Measurements from ENCODE around the gene PRR19. TPM values are rescaled to one million over a fixed set of nuclear protein-coding genes. Genes with fewer than 3 reads are reported as not detected.

Gene PRR19
- total RNA-seq, 1 experiment from 2014 or later, result 0.93 TPM

DNA sequence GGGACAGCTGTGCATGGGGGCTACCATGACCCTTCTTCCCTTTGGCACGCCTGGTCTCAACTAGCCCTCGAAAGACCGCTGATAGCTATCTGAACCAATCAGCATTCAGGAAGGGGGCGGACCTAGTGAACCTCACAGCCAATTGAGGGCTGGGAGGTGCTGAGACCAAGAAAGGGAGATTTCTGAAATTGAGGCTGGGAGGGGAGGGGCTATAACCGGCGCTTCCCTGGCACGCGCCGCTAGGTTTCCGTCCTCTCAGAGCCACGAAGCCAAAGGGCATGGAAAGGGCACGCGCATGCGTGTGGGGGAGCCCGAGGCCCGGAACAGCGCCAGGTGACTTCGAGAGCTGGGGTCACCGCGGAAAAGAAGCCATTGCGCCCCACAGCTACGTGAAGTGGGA lies 4.7 kb downstream of the PRR19 start (continued):
- no peak for TF ChIP-seq CEBPB (IDR thresholded peaks at IDR 0.05; ENCODE audit: low read depth)

DNA sequence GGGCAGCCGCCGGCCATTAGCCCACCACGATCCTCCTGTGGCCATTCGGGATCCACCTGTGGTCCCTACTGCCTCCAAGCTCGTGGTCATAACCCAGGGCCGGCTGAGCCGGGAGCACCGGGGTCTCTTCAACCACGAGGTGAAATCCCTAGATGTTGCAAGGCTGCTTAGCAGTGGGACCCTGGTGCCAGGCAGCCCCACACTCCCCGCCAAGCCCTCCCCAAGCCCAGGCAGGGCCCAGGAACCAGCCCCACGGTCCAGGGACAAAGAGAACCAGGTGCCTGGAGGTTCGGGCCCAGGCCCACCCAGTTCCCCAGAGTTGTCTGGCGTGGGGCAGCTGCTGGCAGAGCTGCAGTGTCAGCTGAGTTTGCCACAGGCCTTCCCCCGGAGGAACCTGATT lies 7.8 kb downstream of the PRR19 start:
- Histone ChIP-seq H2AFZ (ENCODE audit: low read depth, low read length, poor library complexity, severe bottlenecking) (no peak overlapping the region), H3K4me2 (ENCODE audit: low read length) (no peak overlapping the region), H3K4me3 (replicated peaks in 1 of 2; ENCODE audit: low read depth in 1 of 2, low read length in 2 of 2) (no peak overlapping the region), H3K9me3 (ENCODE audit: control insufficient read depth in 1 of 2, insufficient read depth in 1 of 2, low read depth in 1 of 2, low read length in 2 of 2) (no peaks in the 10 kb centered on the region), H4K20me1 (ENCODE audit: insufficient read depth) (no peaks in the 10 kb centered on the region), H3K9ac (ENCODE audit: low read length) (no peak overlapping the region), H3K27ac (ENCODE audit: low read depth, low read length) (no peak overlapping the region; the same call in 1 of the 2 replicates), H3K36me3 (ENCODE audit: control insufficient read depth in 1 of 2, insufficient read depth in 2 of 2, low read length in 2 of 2) (no peaks in the 10 kb centered on the region), H3K27me3 (ENCODE audit: insufficient read depth, low read length) (no peaks in the 10 kb centered on the region), H3K4me1 (ENCODE audit: control insufficient read depth in 1 of 2, insufficient read depth in 2 of 2, low read length in 2 of 2) (peaks cover 0 to 18% of the 10 kb centered on the region in 2 experiments; a peak in 2 of 4 replicates), H3K9me2 (ENCODE audit: insufficient read depth) (no peaks in the 10 kb centered on the region), H3K79me2 (ENCODE audit: insufficient read depth, low read length) (no peaks in the 10 kb centered on the region)
- DNase-seq (ENCODE audit: low read depth, low spot score) (no peak), ATAC-seq (no peak)
- ChIA-PET RAD21 (ENCODE audit: low non-redundant PET in 1 of 2, low total read pairs in 2 of 2, uncharacterized antibody in 2 of 2, unreplicated experiment in 2 of 2) (no interaction called here), CTCF (no interaction called here), POLR2A (no interaction called here)
- no peak for TF ChIP-seq EZH2phosphoT487 (IDR thresholded peaks at IDR 0.05; ENCODE audit: borderline replicate concordance)
- no peak for TF ChIP-seq SIN3A (IDR thresholded peaks at IDR 0.05; ENCODE audit: low read depth)
- TF ChIP-seq EZH2 (IDR thresholded peaks at IDR 0.05), result no peak
- TF ChIP-seq, protein P1, sequence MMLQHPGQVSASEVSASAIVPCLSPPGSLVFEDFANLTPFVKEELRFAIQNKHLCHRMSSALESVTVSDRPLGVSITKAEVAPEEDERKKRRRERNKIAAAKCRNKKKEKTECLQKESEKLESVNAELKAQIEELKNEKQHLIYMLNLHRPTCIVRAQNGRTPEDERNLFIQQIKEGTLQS (IDR thresholded peaks at IDR 0.05), result no peak
- no peak for TF ChIP-seq RAD21 (IDR thresholded peaks at IDR 0.05; ENCODE audit: low read depth)
- TF ChIP-seq ELF1 (IDR thresholded peaks at IDR 0.05; ENCODE audit: borderline replicate concordance, low read depth), result no peak
- intact Hi-C loops (cut with micrococcal nuclease), result no loop called here
- no TSS peak for BruUV-seq (replicated peaks)

DNA sequence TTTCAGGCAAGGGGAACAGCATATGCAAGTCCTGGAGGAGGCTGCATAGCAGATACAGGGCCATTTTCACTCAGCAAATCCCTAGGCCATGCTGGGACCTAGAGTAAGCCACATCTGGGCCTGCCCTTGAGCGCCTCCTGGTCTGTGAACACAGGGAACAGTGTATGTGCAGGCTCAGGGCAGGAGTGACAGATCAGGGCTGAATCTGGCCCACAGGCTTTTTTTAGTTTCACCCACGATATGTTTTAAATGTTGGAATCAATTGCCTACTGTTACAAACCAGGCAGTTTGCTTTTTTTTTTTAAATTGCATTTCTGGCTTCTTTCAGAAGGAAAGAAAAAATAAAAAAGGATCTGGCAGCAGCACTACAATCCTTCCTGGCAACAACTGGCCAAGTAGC lies 9.7 kb downstream of the PRR19 start:
- DNase-seq (ENCODE audit: low read depth, low spot score), result no peak
- H3K9me3 ChIP-seq (ENCODE audit: control insufficient read depth in 1 of 2, insufficient read depth in 1 of 2, low read depth in 1 of 2, low read length in 2 of 2), result no peaks in the 10 kb centered on the region
- H3K79me2 ChIP-seq (ENCODE audit: insufficient read depth, low read length), result no peaks in the 10 kb centered on the region
- no peak for TF ChIP-seq TCF7L2 (IDR thresholded peaks at IDR 0.05; ENCODE audit: borderline replicate concordance, extremely low read depth, insufficient read depth, insufficient read length)
- TF ChIP-seq, protein P2, sequence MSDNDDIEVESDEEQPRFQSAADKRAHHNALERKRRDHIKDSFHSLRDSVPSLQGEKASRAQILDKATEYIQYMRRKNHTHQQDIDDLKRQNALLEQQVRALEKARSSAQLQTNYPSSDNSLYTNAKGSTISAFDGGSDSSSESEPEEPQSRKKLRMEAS (IDR thresholded peaks at IDR 0.05), result no peak
- TF ChIP-seq, protein P3, sequence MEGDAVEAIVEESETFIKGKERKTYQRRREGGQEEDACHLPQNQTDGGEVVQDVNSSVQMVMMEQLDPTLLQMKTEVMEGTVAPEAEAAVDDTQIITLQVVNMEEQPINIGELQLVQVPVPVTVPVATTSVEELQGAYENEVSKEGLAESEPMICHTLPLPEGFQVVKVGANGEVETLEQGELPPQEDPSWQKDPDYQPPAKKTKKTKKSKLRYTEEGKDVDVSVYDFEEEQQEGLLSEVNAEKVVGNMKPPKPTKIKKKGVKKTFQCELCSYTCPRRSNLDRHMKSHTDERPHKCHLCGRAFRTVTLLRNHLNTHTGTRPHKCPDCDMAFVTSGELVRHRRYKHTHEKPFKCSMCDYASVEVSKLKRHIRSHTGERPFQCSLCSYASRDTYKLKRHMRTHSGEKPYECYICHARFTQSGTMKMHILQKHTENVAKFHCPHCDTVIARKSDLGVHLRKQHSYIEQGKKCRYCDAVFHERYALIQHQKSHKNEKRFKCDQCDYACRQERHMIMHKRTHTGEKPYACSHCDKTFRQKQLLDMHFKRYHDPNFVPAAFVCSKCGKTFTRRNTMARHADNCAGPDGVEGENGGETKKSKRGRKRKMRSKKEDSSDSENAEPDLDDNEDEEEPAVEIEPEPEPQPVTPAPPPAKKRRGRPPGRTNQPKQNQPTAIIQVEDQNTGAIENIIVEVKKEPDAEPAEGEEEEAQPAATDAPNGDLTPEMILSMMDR (IDR thresholded peaks at IDR 0.05 in 2 of 3, conservative IDR thresholded peaks at IDR 0.05 in 1 of 3; ENCODE audit: borderline replicate concordance in 1 of 3, insufficient read depth in 1 of 3, low read depth in 2 of 3, low read length in 2 of 3), result peak in 2 of 3 experiments; percentile 40 to 41; a peak in 3 of 6 replicates
- no peak overlapping the region for H3K9ac ChIP-seq (ENCODE audit: low read length)
- no peak overlapping the region for H3K4me3 ChIP-seq (replicated peaks in 1 of 2; ENCODE audit: low read depth in 1 of 2, low read length in 2 of 2)
- BruUV-seq (replicated peaks), result no TSS peak
- intact Hi-C loops (cut with micrococcal nuclease), result no loop called here
- ChIA-PET RAD21 (ENCODE audit: low non-redundant PET in 1 of 2, low total read pairs in 2 of 2, uncharacterized antibody in 2 of 2, unreplicated experiment in 2 of 2) (no interaction called here), CTCF (no interaction called here), POLR2A (no interaction called here)
- H3K4me2 ChIP-seq (ENCODE audit: low read length), result no peak overlapping the region
- H3K4me1 ChIP-seq (ENCODE audit: control insufficient read depth in 1 of 2, insufficient read depth in 2 of 2, low read length in 2 of 2), result peaks cover 0 to 18% of the 10 kb centered on the region in 2 experiments; a peak in 2 of 4 replicates
- H3K27ac ChIP-seq (ENCODE audit: low read depth, low read length), result no peak overlapping the region
- no peaks in the 10 kb centered on the region for H3K27me3 ChIP-seq (ENCODE audit: insufficient read depth, low read length)
- no peak overlapping the region for H2AFZ ChIP-seq (ENCODE audit: low read depth, low read length, poor library complexity, severe bottlenecking)
- ATAC-seq, result peak; percentile 44; the same call in 1 of the 2 replicates
- no peaks in the 10 kb centered on the region for H3K36me3 ChIP-seq (ENCODE audit: control insufficient read depth in 1 of 2, insufficient read depth in 2 of 2, low read length in 2 of 2)
- H4K20me1 ChIP-seq (ENCODE audit: insufficient read depth), result no peaks in the 10 kb centered on the region
- H3K9me2 ChIP-seq (ENCODE audit: insufficient read depth), result no peaks in the 10 kb centered on the region

Measured in HCT116 (cell line).